ENCODE data around the gene APC.
"Not testable (repeated sequence)": the region's sequence is repeated elsewhere in the genome, so short reads cannot be mapped to it uniquely, and the experiment has no call there.

The APC gene

DNA sequence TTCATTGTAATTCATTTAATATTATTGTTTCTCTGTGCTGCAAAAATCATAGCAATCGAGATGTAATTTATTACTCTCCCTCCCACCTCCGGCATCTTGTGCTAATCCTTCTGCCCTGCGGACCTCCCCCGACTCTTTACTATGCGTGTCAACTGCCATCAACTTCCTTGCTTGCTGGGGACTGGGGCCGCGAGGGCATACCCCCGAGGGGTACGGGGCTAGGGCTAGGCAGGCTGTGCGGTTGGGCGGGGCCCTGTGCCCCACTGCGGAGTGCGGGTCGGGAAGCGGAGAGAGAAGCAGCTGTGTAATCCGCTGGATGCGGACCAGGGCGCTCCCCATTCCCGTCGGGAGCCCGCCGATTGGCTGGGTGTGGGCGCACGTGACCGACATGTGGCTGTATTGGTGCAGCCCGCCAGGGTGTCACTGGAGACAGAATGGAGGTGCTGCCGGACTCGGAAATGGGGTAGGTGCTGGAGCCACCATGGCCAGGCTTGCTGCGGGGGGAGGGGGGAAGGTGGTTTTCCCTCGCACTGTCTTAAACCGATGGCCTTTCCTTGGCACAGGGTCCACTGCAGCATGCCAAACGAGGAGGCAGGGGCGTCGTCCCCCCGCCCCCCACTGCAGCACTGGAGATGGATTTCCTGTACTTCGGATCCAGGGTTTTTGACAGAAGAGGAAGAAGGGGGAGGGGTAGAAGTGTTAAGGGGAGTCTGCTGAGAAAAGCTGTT lies at the start of gene APC:
Gene APC, plus strand, starts transcription at position 423 of the 728 bp plus-strand sequence. CDS start 17,006 bp downstream, outside the sequence.
- no peak for FAIRE-seq

DNA sequence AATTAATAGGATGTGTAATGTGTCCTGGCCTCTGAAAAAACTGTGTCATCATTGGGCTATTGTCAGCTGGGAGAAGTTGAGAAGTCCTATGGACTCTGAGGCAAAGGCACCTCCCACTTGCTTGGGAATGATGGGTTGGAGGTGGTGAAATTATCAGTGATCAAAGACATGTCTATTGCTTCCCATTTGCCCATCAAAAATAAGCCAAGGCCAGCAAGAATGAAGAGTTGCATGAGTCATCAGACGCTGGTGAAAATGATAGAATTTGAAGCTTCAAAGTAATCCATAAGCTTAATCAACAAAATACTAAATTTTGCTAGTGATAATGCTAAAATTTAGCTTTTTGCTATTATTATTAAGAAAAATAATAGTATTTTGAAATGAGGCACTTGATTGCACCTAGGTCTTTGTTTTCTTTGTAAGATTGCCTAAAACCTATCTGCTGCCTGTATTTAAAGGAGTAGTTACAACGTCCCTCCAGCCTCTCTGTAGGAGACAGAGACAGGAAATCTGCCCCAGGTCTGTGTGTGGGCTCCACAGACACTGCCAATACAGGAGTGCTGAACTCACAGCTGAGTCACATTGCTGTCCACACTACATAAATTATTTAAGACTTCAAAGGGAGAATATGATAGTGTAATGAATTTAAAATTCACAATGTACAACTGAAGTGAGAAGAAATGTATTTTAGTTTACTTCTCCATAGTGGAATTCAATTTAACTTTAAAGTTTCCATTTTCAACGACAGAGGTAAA lies 48.4 kb upstream of the APC start:
- no peak for FAIRE-seq

DNA sequence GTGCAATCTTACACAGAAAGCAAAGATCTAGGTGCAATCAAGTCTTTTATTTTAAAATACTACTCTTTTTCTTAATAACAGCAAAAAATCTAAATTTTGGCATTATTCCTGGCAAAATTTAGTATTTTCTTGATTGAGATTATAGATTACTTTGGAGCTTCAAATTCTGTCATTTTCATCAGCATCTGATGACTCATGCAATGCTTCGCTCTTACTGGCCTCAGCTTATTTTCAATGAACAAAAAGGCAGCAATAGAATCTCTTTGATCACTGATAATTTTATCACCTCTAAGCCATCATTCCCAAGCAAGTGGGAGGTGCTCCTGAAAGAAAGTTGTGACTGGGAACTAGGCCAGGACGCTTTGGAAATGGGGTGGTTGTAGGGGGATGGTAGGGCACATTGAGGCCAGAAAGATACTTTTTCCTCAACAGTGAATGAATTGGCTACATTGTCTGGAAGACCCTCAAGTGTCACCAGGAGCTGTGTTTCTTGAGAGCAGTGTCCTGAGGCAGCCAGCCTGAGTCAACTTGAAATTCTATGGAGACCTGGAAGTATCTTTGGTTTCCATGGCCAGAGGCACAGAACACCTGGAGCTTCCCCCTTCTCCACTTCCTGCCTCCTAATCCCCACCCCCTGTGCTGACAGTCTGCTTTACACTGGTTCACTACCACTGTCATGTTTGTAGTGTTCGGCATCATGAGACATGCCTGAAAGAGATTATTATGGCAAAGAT lies 46.9 kb upstream of the APC start:
- no peak for FAIRE-seq

DNA sequence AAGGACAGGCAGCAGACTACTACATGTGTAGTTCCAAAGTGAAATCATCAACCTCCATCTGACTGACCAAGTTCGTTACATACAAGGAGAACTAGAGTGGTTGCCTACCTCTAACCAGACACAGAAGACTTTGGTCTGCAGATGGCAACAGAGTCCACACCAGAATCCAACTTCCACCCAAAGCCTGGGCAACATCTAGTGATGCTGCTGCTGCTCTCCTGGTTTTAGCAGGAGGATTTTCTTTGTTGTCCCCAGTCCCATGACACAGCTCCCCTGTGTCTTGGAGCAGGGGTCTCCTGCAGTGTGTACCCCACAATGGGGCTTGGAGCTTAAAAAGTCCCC lies 46.4 kb upstream of the APC start:
- FAIRE-seq: no peak

DNA sequence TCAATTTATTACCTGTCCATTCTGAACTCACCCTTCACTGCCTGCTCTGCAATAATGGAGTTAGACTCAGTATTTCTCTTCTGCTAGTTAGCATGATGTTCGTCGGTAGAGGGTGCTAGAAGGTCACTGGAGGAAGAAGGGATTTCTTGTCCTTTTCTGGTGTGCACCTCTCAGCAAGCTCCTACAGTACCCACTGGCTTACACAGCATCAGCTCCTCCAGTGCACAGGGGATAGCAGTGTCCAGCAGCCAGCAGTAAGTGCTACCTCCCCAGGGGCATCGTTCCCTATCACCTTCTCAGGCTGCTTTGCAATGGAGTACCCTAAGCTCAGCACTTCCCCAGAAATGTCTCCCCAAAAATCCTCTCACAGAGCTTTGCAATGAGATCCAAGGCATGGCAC lies 45.9 kb upstream of the APC start:
- no peak for FAIRE-seq

DNA sequence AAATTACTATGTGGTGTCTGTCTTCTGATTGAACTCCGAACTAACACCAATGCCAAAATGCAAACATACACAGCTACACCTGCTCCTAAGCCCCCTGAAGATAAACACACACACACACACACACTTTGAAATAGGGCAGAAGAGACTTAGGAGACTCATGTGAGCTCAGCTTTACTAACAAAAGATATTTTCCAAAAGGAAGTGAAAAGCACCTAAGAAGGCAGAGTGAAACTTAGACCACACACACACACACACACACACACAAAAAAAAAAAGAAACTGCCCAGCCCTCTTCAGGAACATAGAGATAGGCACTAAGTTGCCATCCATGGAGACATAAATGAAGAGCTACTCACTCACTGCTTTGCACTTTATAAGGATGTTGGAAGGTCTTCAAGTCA lies 45.2 kb upstream of the APC start:
- FAIRE-seq: no peak

DNA sequence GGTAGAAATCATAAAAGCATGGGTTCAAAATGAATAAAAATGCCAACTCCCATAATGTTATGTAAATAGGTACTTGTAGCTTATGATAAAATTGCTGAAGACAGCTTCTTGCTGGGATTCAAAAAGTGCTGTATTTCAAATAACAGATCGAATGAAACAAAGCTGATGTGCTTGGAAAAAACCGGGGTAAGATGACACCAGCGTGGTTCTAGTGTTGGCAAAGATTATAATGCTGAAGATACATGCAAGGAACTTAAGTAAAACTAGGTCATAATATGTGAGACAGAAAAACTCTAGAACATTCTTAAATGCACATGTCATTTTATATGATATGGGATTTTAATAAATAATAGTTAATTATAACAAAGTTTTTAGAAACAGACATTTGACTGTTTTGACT lies 44.4 kb upstream of the APC start:
- no peak for FAIRE-seq

DNA sequence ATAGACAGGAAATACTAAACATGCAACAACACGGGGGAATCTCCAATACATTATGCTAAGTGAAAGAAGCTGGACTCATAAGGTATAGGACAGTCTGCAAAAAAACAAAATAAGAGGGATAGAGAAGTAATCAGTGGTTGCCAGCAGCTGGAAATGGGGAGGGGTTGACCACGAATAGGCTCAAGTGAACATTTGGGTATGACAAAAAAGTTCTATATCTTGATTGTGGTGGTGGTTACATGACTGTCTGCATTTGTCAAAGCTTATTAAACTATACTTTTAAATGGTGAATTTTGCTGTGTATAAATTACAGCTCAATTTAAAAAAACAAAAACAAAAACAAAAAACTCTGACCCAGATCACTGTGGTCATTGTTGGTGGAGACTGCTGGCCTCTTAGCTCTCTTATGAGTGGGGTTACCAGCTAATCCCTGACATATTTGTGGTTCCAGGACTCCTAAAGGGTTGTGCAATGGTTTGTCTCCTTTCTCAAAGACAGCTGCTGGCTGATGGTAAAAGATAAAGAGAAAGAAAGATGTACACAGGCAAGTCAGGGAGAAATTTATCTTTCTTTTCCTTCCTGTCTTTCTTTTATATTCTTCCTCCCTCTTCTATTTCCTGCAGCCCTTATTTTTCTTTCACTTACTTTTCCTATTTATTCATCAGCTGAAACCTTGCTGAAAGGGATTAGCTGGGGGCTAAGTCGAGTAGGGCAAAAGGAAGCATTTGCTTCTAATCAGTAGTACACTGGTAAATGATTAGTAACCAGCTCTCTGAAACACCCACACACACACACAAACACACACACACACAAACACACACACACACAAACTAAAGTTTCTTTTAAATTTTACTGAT lies 42.6 kb upstream of the APC start:
- no peak for FAIRE-seq

DNA sequence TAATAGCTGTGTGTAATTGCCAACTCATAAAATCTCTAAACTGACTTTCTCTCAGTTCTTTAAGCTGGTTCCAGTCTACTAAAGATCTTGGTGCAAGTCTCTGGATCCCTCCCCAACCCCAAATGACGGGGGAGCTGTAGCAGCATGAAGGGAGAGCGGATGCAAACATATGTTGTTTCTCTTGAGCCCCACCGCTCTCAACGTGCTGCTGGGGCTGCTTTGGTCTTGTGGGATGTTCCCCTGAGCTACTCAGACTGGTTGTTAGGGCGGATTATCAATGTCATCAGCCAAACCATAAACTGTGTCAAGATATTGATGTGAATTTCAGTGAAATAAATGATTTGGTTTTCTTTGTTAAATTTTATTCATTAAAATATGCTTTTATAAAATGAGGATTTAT lies 40.9 kb upstream of the APC start:
- no peak for FAIRE-seq

DNA sequence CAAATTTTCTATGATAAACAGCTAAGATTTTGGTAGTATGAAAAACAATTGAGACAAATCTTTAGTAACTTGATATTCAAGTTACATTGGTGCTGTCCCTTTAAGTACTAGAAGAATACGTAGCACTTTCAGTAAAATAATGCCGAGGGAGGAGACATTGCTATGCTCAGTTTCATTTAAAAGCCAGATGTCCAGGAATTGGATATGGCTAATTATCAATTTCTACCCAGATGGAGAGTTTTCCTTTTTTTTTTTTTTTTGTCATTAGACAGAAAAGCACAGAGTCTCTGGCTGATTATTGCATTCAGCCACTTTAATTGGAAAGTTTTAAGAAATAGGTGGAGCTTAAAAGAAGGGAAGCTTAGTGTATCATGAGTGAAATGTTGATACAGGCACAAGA lies 40.4 kb upstream of the APC start:
- FAIRE-seq: no peak

DNA sequence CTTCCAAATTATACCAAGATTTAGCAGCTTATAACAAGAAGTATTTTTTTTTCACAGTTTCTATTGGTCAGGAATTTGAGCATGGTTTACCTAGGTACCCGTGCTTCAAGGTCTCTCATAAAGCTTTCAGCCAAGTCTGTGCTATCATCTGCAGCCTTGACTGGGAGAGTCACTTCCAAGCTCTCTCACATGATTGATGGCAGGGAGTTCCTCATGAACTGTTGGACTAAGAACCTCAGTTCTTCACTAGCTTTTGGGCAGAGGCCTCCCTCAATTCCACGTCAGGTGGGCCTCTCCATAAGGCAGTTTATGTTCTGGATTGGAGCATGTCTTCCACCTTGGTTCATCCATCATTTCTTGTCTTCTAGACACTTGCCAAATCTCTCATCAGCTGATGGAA lies 39.9 kb upstream of the APC start:
- no peak for FAIRE-seq

DNA sequence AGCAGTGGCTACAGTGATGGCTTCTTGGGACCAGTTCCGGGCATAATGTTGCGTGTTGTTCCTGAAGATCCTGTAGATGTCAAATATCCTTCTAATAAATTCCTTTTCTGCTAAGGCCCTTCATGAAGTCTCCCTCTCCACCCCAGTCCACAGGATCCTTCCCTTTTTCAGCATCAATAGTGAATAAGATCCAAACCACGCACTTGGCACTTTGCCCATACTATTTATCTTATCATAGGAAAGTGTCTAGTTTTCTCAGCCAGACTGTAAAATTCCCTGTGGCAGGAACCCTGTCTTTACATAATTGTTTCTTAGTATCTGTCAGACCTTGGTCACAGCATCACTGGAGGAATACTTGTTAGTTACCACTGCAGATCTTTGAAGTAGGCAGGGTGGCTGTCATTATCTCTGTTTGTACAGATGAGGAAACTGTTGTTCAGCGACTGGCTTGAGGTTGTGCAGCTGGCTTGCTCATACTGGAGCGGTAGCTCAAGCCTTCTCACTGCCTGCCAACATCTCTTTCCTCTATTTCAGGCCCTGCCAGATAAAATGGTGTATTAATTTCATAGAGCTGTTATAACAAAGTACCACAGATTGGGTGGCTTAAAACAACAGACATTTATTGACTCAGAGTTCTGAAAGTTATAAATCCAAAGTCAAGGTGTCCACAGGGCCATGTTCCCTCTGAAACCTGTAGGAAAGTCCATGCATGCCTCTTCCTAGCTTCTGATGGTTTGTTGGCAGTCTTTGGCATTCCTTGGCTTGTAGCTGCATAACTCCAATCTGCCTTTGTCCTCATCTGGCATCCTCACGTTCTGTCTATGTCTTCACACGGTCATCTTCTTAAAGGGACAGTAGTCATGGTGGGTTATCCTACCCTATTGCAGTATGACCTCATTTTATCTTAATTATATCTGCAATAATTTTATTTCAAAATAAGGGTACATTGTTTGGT lies 33.5 kb upstream of the APC start:
- FAIRE-seq: no peak

DNA sequence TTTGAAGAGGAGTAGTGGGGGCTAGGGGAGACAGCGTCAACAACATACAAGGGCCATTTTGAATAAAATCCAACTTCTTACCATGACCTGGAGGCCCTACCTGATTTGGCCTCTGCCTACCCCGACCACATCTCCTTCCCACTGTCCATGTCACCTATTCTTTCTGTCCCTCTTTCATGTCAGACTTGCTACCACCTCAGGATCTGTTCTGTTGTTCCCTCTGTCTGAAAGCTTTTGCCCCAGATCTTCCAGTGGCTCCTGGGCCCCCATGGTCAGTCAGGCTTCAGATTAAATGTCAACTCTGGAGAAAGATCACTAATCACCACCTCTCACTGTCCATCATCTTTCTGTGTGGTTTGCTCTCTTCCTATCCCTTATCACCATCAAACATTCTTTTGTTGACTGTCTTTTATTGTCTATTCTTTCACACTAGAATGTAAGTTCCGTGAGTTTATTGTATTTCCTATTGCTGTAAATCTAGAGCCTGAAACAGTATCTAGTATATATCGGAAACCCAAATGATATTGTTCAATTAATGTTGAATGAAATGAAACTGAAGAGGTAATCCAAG lies 31.2 kb upstream of the APC start:
- FAIRE-seq: no peak

DNA sequence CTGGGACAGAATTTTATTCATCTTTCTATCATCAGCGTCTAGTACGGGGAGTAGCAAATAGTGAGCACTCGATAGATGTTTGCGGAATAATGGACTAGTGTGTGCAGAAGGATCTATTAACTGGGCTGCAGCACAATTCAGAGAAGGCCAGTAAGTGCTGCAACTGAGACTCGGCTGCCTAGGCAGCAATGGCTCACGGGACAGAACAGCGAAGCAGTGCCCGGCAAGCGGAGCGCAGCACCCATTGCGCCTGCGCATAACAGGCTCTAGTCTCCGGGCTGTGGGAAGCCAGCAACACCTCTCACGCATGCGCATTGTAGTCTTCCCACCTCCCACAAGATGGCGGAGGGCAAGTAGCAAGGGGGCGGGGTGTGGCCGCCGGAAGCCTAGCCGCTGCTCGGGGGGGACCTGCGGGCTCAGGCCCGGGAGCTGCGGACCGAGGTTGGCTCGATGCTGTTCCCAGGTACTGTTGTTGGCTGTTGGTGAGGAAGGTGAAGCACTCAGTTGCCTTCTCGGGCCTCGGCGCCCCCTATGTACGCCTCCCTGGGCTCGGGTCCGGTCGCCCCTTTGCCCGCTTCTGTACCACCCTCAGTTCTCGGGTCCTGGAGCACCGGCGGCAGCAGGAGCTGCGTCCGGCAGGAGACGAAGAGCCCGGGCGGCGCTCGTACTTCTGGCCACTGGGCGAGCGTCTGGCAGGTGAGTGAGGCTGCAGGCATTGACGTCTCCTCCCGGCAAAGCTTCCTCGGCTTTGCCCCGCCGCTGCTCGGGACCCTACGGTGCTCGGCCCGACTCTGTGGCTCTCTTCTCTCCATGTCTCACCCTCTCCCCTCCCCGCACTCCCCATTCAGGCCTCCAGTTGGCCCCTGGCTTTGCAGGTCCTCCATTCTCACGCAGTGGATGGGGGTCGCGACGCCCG lies 30.2 kb upstream of the APC start:
- no peak for FAIRE-seq

DNA sequence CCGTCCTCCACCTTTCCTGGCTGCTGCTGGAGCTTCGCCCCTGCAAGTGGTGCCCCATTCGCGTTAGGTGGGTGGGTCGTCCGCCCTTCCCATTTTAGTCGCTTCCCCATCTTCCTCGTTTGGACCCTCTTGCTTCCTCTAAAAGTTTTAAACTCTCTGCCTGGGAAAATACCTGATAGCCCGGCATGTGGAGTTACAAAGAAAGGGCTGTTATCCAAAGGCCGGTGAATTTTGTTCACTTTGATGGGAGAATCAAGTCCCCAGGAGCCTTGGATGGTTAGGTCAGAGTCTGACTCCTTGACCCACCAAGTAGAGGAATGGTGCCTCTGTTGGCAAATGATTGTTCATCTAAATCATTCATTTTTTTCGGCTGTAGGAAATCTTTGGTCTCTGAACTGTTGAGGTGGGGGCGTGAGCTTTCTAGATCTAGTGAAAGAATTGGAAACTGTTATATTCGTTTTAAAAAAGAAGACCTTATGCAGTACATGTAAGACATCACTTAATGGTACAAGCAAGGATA lies 29.5 kb upstream of the APC start:
- FAIRE-seq: no peak

DNA sequence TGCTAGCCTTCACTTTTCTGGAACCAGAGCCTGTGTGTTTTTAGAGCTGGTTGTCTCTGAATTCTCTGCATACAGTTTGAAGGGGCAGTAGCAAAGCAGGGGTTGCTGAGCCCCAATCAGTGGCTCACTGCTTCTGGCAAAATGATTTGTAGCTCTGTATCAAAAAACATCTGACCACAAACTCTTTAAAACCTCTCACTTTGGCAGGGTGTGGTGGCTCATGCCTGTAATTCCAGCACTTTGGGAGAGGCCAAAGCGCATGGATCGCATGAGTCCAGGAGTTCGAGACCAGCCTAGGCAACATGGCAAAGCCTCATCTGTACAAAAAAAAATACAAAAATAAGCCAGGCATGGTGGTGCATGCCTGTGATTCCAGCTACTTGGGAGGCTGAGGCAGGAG lies 28.3 kb upstream of the APC start:
- FAIRE-seq: no peak

DNA sequence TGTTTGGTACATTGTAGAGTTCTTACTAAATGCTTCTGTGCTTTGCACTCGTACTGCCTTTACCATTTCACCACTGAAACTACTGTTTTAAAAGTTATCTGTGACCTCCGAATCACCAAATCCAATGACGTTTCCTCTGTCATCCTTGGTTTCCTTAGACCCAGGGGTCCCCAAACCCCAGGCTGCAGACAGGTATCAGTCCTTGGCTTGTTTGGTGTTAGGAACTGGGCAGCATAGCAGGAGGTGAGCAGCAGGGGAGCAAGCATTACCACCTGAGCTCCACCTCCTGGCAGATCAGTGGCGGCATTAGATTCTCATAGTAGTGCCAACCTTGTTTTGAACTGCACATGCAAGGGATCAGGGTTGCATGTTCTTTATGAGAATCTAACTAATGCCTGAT lies 26.8 kb upstream of the APC start:
- no peak for FAIRE-seq

DNA sequence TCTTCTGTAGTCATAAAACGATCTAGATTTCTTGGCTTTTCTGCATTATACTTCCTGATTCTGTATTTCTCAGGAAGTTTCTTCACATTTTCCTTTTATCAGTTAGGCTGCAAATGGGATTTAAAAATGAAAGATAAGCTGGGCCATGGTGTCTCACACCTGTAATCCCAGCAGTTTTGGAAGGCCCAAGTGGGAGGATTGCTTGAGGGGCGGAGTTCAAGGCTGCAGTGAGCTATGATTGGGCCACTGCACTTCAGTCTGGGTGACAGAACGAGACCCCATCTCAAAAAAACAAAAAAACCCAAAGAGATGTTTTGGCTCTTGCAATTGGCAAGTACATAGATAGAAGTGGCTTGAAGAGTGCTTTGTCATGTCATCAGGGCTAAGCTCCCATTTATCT lies 26.2 kb upstream of the APC start:
- no peak for FAIRE-seq

DNA sequence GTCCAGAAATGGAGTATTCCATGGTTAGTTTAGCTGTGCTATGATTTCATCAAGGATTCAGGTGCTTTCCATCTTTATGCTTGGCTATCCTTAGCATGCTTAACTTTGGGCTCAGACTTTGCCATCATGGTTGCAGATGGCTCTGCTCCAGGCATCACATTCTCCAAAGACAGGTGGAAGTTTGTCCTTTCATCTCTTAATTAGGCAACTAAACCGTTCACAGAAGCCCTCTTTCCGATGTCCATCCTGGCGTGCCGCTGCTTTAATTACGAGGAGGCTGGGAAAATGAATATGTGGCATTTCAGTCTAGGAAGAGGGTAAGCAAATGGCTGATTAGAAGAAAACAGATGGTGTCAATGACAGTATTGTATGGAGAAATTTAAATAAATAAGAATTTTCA lies 24.5 kb upstream of the APC start:
- FAIRE-seq: no peak

DNA sequence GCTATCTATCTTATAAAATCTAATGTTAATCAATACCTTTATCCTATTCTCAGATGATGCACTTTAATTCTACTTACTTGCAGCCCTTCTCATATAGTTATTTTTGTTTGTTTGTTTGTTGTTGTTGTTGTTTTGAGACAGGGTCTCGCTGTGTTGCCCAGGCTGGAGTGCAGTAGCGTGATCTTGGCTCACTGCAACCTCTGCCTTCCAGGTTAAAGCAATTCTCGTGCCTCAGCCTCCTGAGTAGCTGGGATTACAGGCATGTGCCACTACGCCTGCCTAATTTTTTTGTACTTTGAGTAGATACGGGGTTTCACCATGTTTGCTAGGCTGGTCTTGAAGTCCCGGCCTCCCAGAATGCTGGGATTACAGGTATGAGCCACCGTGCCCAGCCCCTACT lies 20.8 kb upstream of the APC start:
- FAIRE-seq: not testable (repeated sequence)

All from colon (tissue), 2 donors.